ENCODE data around the gene KRT34. TPM values are rescaled to one million over a fixed set of nuclear protein-coding genes. Genes with fewer than 3 reads are reported as not detected.

Gene KRT34
- polyA plus RNA-seq, 1 of the 3 experiments (the other 2 are of a cell fraction) = 0.08 TPM

DNA sequence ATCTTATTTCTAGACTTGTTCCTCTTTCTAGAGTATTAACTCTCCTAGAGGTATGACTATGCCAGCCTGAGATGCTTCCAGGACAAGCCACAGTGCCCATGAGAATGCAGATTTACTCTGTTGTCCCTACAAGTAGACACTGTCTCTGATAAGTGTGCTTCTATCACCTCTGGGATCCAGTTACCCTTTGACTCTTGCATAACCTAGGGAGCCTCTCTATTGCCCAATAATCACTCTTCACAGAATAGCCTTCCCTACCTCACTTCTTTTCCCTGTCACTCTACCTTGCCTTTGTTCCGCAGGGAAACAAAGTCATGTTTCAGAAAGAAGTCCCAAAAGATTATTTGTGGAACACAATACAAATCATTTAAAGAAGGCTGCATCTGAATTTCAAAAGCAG is 1.6 kb upstream of the KRT34 start:
- H4K20me1 ChIP-seq (ENCODE audit: insufficient read depth) = no peaks in the 10 kb centered on the region
- no peak overlapping the region for H3K4me3 ChIP-seq (ENCODE audit: low read depth in 2 of 2, low read length in 1 of 2)
- no peaks in the 10 kb centered on the region for H3K4me1 ChIP-seq (ENCODE audit: control insufficient read depth in 1 of 2, insufficient read depth in 2 of 2, low read depth in 1 of 2, low read length in 1 of 2)
- H3F3A ChIP-seq (replicated peaks; ENCODE audit: insufficient read depth) = no peaks in the 10 kb centered on the region
- no peaks in the 10 kb centered on the region for H3K79me2 ChIP-seq (ENCODE audit: insufficient read depth)
- no peaks in the 10 kb centered on the region for H3K27me3 ChIP-seq (ENCODE audit: insufficient read depth)
- no peak overlapping the region for H2AFZ ChIP-seq (ENCODE audit: low read depth)
- CTCF ChIA-PET = no interaction called here
- no peaks in the 10 kb centered on the region for H3K9me2 ChIP-seq
- POLR2A ChIA-PET = no interaction called here
- H3K4me2 ChIP-seq = no peak overlapping the region
- no peak overlapping the region for H3K27ac ChIP-seq (ENCODE audit: low read depth in 2 of 2, low read length in 1 of 2)
- no peaks in the 10 kb centered on the region for H3K36me3 ChIP-seq (replicated peaks in 1 of 2; ENCODE audit: control insufficient read depth in 1 of 2, insufficient read depth in 2 of 2, low read length in 1 of 2)
- DNase-seq = no peak
- H3K9ac ChIP-seq = no peak overlapping the region
- no peaks in the 10 kb centered on the region for H3K9me3 ChIP-seq
- 93% methylated on average over 1 of the region's 1 CpG for WGBS (ENCODE audit: low lambda C conversion rate)
- TF ChIP-seq, protein P1, sequence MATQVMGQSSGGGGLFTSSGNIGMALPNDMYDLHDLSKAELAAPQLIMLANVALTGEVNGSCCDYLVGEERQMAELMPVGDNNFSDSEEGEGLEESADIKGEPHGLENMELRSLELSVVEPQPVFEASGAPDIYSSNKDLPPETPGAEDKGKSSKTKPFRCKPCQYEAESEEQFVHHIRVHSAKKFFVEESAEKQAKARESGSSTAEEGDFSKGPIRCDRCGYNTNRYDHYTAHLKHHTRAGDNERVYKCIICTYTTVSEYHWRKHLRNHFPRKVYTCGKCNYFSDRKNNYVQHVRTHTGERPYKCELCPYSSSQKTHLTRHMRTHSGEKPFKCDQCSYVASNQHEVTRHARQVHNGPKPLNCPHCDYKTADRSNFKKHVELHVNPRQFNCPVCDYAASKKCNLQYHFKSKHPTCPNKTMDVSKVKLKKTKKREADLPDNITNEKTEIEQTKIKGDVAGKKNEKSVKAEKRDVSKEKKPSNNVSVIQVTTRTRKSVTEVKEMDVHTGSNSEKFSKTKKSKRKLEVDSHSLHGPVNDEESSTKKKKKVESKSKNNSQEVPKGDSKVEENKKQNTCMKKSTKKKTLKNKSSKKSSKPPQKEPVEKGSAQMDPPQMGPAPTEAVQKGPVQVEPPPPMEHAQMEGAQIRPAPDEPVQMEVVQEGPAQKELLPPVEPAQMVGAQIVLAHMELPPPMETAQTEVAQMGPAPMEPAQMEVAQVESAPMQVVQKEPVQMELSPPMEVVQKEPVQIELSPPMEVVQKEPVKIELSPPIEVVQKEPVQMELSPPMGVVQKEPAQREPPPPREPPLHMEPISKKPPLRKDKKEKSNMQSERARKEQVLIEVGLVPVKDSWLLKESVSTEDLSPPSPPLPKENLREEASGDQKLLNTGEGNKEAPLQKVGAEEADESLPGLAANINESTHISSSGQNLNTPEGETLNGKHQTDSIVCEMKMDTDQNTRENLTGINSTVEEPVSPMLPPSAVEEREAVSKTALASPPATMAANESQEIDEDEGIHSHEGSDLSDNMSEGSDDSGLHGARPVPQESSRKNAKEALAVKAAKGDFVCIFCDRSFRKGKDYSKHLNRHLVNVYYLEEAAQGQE (IDR thresholded peaks at IDR 0.05; ENCODE audit: low read depth, low read length) = no peak
- TF ChIP-seq JUND (IDR thresholded peaks at IDR 0.05) (no peak), RAD21 (IDR thresholded peaks at IDR 0.05; ENCODE audit: low read length) (no peak), FOSL2 (IDR thresholded peaks at IDR 0.05; ENCODE audit: borderline replicate concordance, low read depth) (no peak), SMC3 (IDR thresholded peaks at IDR 0.05; ENCODE audit: low read depth, low read length) (no peak), MXI1 (IDR thresholded peaks at IDR 0.05; ENCODE audit: low read depth, low read length) (no peak), NRF1 (IDR thresholded peaks at IDR 0.05; ENCODE audit: low read depth, low read length) (no peak), MEF2A (IDR thresholded peaks at IDR 0.05; ENCODE audit: borderline replicate concordance, low read depth) (no peak), EZH2phosphoT487 (IDR thresholded peaks at IDR 0.05; ENCODE audit: borderline replicate concordance, low read depth) (no peak), GABPA (IDR thresholded peaks at IDR 0.05; ENCODE audit: low read depth) (no peak)
- TF ChIP-seq, protein P2, sequence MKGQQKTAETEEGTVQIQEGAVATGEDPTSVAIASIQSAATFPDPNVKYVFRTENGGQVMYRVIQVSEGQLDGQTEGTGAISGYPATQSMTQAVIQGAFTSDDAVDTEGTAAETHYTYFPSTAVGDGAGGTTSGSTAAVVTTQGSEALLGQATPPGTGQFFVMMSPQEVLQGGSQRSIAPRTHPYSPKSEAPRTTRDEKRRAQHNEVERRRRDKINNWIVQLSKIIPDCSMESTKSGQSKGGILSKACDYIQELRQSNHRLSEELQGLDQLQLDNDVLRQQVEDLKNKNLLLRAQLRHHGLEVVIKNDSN (IDR thresholded peaks at IDR 0.05; ENCODE audit: borderline replicate concordance, low read depth) = no peak
- TF ChIP-seq, protein P3, sequence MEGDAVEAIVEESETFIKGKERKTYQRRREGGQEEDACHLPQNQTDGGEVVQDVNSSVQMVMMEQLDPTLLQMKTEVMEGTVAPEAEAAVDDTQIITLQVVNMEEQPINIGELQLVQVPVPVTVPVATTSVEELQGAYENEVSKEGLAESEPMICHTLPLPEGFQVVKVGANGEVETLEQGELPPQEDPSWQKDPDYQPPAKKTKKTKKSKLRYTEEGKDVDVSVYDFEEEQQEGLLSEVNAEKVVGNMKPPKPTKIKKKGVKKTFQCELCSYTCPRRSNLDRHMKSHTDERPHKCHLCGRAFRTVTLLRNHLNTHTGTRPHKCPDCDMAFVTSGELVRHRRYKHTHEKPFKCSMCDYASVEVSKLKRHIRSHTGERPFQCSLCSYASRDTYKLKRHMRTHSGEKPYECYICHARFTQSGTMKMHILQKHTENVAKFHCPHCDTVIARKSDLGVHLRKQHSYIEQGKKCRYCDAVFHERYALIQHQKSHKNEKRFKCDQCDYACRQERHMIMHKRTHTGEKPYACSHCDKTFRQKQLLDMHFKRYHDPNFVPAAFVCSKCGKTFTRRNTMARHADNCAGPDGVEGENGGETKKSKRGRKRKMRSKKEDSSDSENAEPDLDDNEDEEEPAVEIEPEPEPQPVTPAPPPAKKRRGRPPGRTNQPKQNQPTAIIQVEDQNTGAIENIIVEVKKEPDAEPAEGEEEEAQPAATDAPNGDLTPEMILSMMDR (IDR thresholded peaks at IDR 0.05) = no peak
